H1 (cell line): ENCODE measurements around the gene COPZ1. TPM values are rescaled to one million over a fixed set of nuclear protein-coding genes. Genes with fewer than 3 reads are reported as not detected.

Experiments used
- CTCF ChIA-PET: fragments of 300-600 bp; sonication (Branson Sonifier 250); formaldehyde crosslinking; loops from one replicate; lab custom pipeline; 2021; ENCODE audit not compliant: partially characterized antibody; lab: Charles Lee
- POLR2A ChIA-PET: fragments of 300-600 bp; sonication (Branson Sonifier 250); formaldehyde crosslinking; loops from one replicate; lab custom pipeline; 2021; ENCODE audit warnings: inconsistent platforms; ENCODE audit not compliant: partially characterized antibody; lab: Charles Lee
- DNase-seq, 2 experiments: peaks; one replicate each; pipeline versions ENCODE4 v3.0.0 to v3.0.0-alpha.2; 2010 to 2022; ENCODE audit warnings: low spot score in 2 of 2, low read depth in 1 of 2, mixed read lengths in 1 of 2
- FAIRE-seq: peaks from 2 replicates; lab custom pipeline; 2011; peaks lifted over from hg19 to GRCh38; lab: Jason Lieb, UNC
- H2AFZ ChIP-seq: 2 replicates; pipeline ENCODE4 v1.8.1; 2012; ENCODE audit warnings: low read length, inconsistent platforms
- H2AK5ac ChIP-seq: 2 replicates; pipeline ENCODE4 v1.6.1; 2013; ENCODE audit warnings: low read depth, low read length
- H2BK120ac ChIP-seq: replicated peaks from 2 replicates; pipeline ENCODE3; 2013; ENCODE audit warnings: low read depth, low read length, inconsistent platforms
- H2BK12ac ChIP-seq: 2 replicates; pipeline ENCODE4 v1.6.1; 2013; ENCODE audit warnings: low read depth, low read length
- H2BK15ac ChIP-seq: 2 replicates; pipeline ENCODE4 v1.6.1; 2013; ENCODE audit warnings: low read length
- H2BK20ac ChIP-seq: 2 replicates; pipeline ENCODE4 v1.6.1; 2013; ENCODE audit warnings: low read length
- H2BK5ac ChIP-seq: 2 replicates; pipeline ENCODE4 v1.6.1; 2013; ENCODE audit warnings: low read depth, low read length
- H3K14ac ChIP-seq: 2 replicates; pipeline ENCODE4 v1.6.1; 2013; ENCODE audit warnings: inconsistent platforms; ENCODE audit not compliant: insufficient read length
- H3K18ac ChIP-seq: 2 replicates; pipeline ENCODE4 v1.6.1; 2013; ENCODE audit warnings: low read length; ENCODE audit errors: extremely low read depth
- H3K23ac ChIP-seq: 2 replicates; pipeline ENCODE4 v1.6.1; 2013; ENCODE audit warnings: inconsistent platforms; ENCODE audit not compliant: insufficient read length
- H3K23me2 ChIP-seq: 2 replicates; pipeline ENCODE4 v1.6.1; 2013; ENCODE audit warnings: low read depth, low read length
- H3K27ac ChIP-seq: 2 replicates; pipeline ENCODE4 v1.6.1; 2011; ENCODE audit warnings: low read depth, low read length, inconsistent platforms
- H3K27me3 ChIP-seq, 4 experiments: replicated peaks in 1 of 4; 1 replicate in 1 of 4; 2 replicates in 3 of 4; pipeline versions ENCODE4 v1.6.1 to v1.8.1; 2011 to 2013; ENCODE audit warnings: low read length in 3 of 4, mild to moderate bottlenecking in 3 of 4, inconsistent platforms in 2 of 4, mixed read lengths in 2 of 4, moderate library complexity in 1 of 4; ENCODE audit not compliant: control insufficient read depth in 3 of 4, insufficient read depth in 3 of 4; ENCODE audit errors: extremely low read depth in 1 of 4
- H3K36me3 ChIP-seq, 4 experiments: 2 replicates each; pipeline versions ENCODE4 v1.6.1 to v1.8.1; 2011 to 2013; ENCODE audit warnings: mild to moderate bottlenecking in 4 of 4, low read length in 3 of 4, moderate library complexity in 2 of 4, control low read depth in 1 of 4, inconsistent platforms in 1 of 4; ENCODE audit not compliant: insufficient read depth in 4 of 4, control insufficient read depth in 2 of 4
- H3K4ac ChIP-seq: replicated peaks from 2 replicates; pipeline ENCODE3; 2013; ENCODE audit warnings: low read length, low read depth, mixed read lengths, inconsistent platforms; ENCODE audit not compliant: insufficient read length
- H3K4me1 ChIP-seq, 4 experiments: replicated peaks in 1 of 4; 1 replicate in 1 of 4; 2 replicates in 3 of 4; pipeline versions ENCODE4 v1.6.1 to v1.8.1; 2011 to 2013; ENCODE audit warnings: low read length in 3 of 4, inconsistent platforms in 2 of 4, mixed read lengths in 1 of 4; ENCODE audit not compliant: insufficient read depth in 4 of 4, control insufficient read depth in 3 of 4
- H3K4me2 ChIP-seq, 2 experiments: 2 replicates each; pipeline versions ENCODE4 v1.6.1 to v1.8.1; 2011 to 2013; ENCODE audit warnings: low read depth in 2 of 2, low read length in 2 of 2, control low read depth in 1 of 2, inconsistent platforms in 1 of 2, mild to moderate bottlenecking in 1 of 2; ENCODE audit not compliant: insufficient read depth in 1 of 2
- H3K4me3 ChIP-seq, 4 experiments: fragments of 200-600, 300-600 bp in 1 of 4; sonication (generic), shearing (Covaris generic), sonication (Bioruptor Twin) in 1 of 4; 2 replicates each; pipeline versions ENCODE4 v1.5.1 to v1.8.1; 2011 to 2016; ENCODE audit warnings: low read length in 4 of 4, low read depth in 3 of 4, control low read depth in 2 of 4, inconsistent platforms in 2 of 4, mild to moderate bottlenecking in 2 of 4, mixed read lengths in 1 of 4, moderate library complexity in 1 of 4; ENCODE audit not compliant: insufficient read depth in 2 of 4; ENCODE audit errors: extremely low read depth in 1 of 4
- H3K56ac ChIP-seq: replicated peaks from 2 replicates; pipeline ENCODE3; 2013; ENCODE audit warnings: low read depth, mild to moderate bottlenecking, mixed read lengths, low read length, inconsistent platforms; ENCODE audit not compliant: insufficient read length
- H3K79me1 ChIP-seq: 2 replicates; pipeline ENCODE4 v1.6.1; 2013; ENCODE audit warnings: low read depth, low read length, control low read depth
- H3K79me2 ChIP-seq, 2 experiments: 2 replicates each; pipeline versions ENCODE4 v1.6.1 to v1.8.1; 2012 to 2013; ENCODE audit warnings: low read length in 2 of 2, mild to moderate bottlenecking in 2 of 2, inconsistent platforms in 1 of 2; ENCODE audit not compliant: insufficient read depth in 2 of 2, control insufficient read depth in 1 of 2
- H3K9ac ChIP-seq, 4 experiments: replicated peaks in 1 of 4; 1 replicate in 1 of 4; 2 replicates in 3 of 4; pipeline versions ENCODE4 v1.6.1 to v1.8.1; 2011 to 2013; ENCODE audit warnings: low read depth in 3 of 4, low read length in 3 of 4, control low read depth in 2 of 4, mild to moderate bottlenecking in 2 of 4, moderate library complexity in 2 of 4, inconsistent platforms in 1 of 4; ENCODE audit errors: extremely low read depth in 1 of 4
- H3K9me3 ChIP-seq, 2 experiments: 2 replicates each; pipeline versions ENCODE4 v1.6.1 to v1.8.1; 2012 to 2013; ENCODE audit warnings: mild to moderate bottlenecking in 2 of 2, moderate library complexity in 2 of 2, control low read depth in 1 of 2, inconsistent platforms in 1 of 2, low read depth in 1 of 2, low read length in 1 of 2, mixed read lengths in 1 of 2; ENCODE audit not compliant: insufficient read depth in 2 of 2
- H4K20me1 ChIP-seq, 2 experiments: replicated peaks in 1 of 2; 2 replicates each; pipeline versions ENCODE3 to v1.8.1; 2011 to 2013; ENCODE audit warnings: inconsistent platforms in 2 of 2, low read length in 2 of 2, mild to moderate bottlenecking in 1 of 2; ENCODE audit not compliant: insufficient read depth in 2 of 2, control insufficient read depth in 1 of 2
- H4K5ac ChIP-seq: 2 replicates; pipeline ENCODE4 v1.6.1; 2013; ENCODE audit warnings: low read length, low read depth, mixed read lengths, inconsistent platforms; ENCODE audit not compliant: insufficient read length
- H4K8ac ChIP-seq: 2 replicates; pipeline ENCODE4 v1.8.0; 2013; ENCODE audit warnings: mild to moderate bottlenecking, moderate library complexity, low read length, inconsistent platforms; ENCODE audit not compliant: insufficient read depth; ENCODE audit errors: extremely low read depth
- H4K91ac ChIP-seq: replicated peaks from 2 replicates; pipeline ENCODE3; 2013; ENCODE audit warnings: low read length, mixed read lengths, inconsistent platforms; ENCODE audit not compliant: insufficient read length
- CBX8 ChIP-seq: fragments of 300-800, 300-1000 bp; sonication (generic); IDR thresholded peaks from 2 replicates; pipeline ENCODE4 v1.7.1; 2016; ENCODE audit warnings: low read depth, low read length, borderline replicate concordance
- CEBPB ChIP-seq: IDR thresholded peaks from 2 replicates; pipeline ENCODE4 v1.6.1; 2012; ENCODE audit warnings: low read depth, low read length
- EGR1 ChIP-seq: IDR thresholded peaks from 2 replicates; pipeline ENCODE4 v1.6.1; 2011; ENCODE audit warnings: low read depth, low read length, borderline replicate concordance
- JUN ChIP-seq: IDR thresholded peaks from 2 replicates; pipeline ENCODE4 v1.6.1; 2011; ENCODE audit warnings: low read depth, mild to moderate bottlenecking, improper control_type of control experiment, low read length
- RFX5 ChIP-seq: IDR thresholded peaks from 2 replicates; pipeline ENCODE4 v1.6.1; 2011; ENCODE audit warnings: low read depth, low read length, improper control_type of control experiment, borderline replicate concordance
- SP4 ChIP-seq: IDR thresholded peaks from 2 replicates; pipeline ENCODE4 v1.6.1; 2012; ENCODE audit warnings: low read length, inconsistent platforms
- WGBS, 2 experiments: shearing (Covaris generic) in 1 of 2; methylation state at CpG; one replicate each; pipeline versions ENCODE4 v1.1.6 to v1.1.7; 2013 to 2015; ENCODE audit warnings: low lambda C conversion rate in 2 of 2, mixed read lengths in 2 of 2, inconsistent platforms in 1 of 2, low coverage in 1 of 2, missing lambda C conversion rate in 1 of 2; ENCODE audit not compliant: insufficient replicate concordance in 2 of 2, insufficient coverage in 1 of 2, insufficient read length in 1 of 2; ENCODE audit errors: extremely low coverage in 1 of 2, missing lambda C conversion rate in 1 of 2; 5-methylcytosine and 5-hydroxymethylcytosine counted together
- polyA plus RNA-seq, 7 experiments: library from polyadenylated mRNA; depleted of rRNA in 3 of 7; stranded (reverse) in 5 of 7; unstranded in 2 of 7; fragments of >200 nt in 5 of 7; fragments of 200-250 nt in 2 of 7; gene quantifications; 1 replicate in 5 of 7; 2 replicates in 1 of 7; 4 replicates in 1 of 7; pipeline versions ENCODE4 v1.2.1 to v1.2.3, GENCODE V29; 2011 to 2013; ENCODE audit warnings: missing spikeins in 2 of 7, mixed read lengths in 2 of 7
- total RNA-seq: library from RNA; stranded (reverse); fragmentation: NEBNext Ultra II Directional; extraction: Animal tissue kit (Norgen Biotek cat#: 25700); gene quantifications from 2 replicates; pipeline ENCODE4 v1.2.1, GENCODE V29; 2021

Gene COPZ1
- total and polyA plus RNA-seq, 2 of the 8 experiments (the other 6 are each of a cell fraction or from before 2014, with no cell fraction given): 103 to 133 TPM

- H3K4me2 ChIP-seq: no peak overlapping the region
- TF ChIP-seq RFX5: no peak
- TF ChIP-seq EGR1: no peak
- TF ChIP-seq CEBPB: no peak
- TF ChIP-seq SP4: no peak
- TF ChIP-seq JUN: no peak
- no peak for TF ChIP-seq CBX8
Measured at GRCh38 chr12:54383041-54383609, 58.2 kb downstream of the COPZ1 start.

More at GRCh38 chr12:54383041-54383609, 58.2 kb downstream of the COPZ1 start:
- POLR2A ChIA-PET: no interaction called here
- Histone ChIP-seq H4K5ac (no peak overlapping the region), H3K79me2 (no peaks in the 10 kb centered on the region), H3K4ac (no peak overlapping the region), H3K4me3 (no peak overlapping the region), H3K23me2 (peaks cover 6% of the 10 kb centered on the region), H3K23ac (no peak overlapping the region), H2AK5ac (no peak overlapping the region), H2BK12ac (no peak overlapping the region), H4K20me1 (peaks cover 4 to 5% of the 10 kb centered on the region in 2 experiments), H3K4me1 (peaks cover 33 to 50% (median 40%) of the 10 kb centered on the region in 4 experiments), H4K91ac (no peak overlapping the region), H3K36me3 (peaks cover 0 to 7% (median 2%) of the 10 kb centered on the region in 4 experiments; a peak in 3 of 8 replicates), H3K79me1 (0 out of 2 replicates have a peak, but pooled peaks cover 2% of the 10 kb centered on the region), H2AFZ (no peak overlapping the region), H2BK5ac (no peak overlapping the region), H2BK20ac (no peak overlapping the region), H3K27ac (no peak overlapping the region), H2BK15ac (no peak overlapping the region; the same call in 1 of the 2 replicates), H3K18ac (no peak overlapping the region), H3K27me3 (peaks cover 0 to 2% (median 0%) of the 10 kb centered on the region in 4 experiments; a peak in 1 of 7 replicates), H4K8ac (no peak overlapping the region), H3K9ac (no peak overlapping the region), H2BK120ac (no peak overlapping the region), H3K14ac (no peak overlapping the region), H3K56ac (no peak overlapping the region), H3K9me3 (no peaks in the 10 kb centered on the region)
- CTCF ChIA-PET: interaction anchor here (1.4 to 10.5 kb wide), 9 partner anchors 8 to 90 kb away, joined by 3 to 168 read pairs (median 51); no protein-coding TSS in a partner anchor
- FAIRE-seq (no peak), DNase-seq (no peak)
- WGBS, 2 experiments: 86% methylated on average over 3 of the region's 3 CpGs; no CpG with 5 or more reads in 1 of the 2 experiments
